ENCODE results near the gene SLFN14. TPM values are rescaled to one million over a fixed set of nuclear protein-coding genes. Genes with fewer than 3 reads are reported as not detected.
"Not testable (repeated sequence)": the region's sequence is repeated elsewhere in the genome, so short reads cannot be mapped to it uniquely, and the experiment has no call there.

The SLFN14 gene
- total and polyA plus RNA-seq, 11 donors, result 0.31 TPM; not detected in 10

DNA sequence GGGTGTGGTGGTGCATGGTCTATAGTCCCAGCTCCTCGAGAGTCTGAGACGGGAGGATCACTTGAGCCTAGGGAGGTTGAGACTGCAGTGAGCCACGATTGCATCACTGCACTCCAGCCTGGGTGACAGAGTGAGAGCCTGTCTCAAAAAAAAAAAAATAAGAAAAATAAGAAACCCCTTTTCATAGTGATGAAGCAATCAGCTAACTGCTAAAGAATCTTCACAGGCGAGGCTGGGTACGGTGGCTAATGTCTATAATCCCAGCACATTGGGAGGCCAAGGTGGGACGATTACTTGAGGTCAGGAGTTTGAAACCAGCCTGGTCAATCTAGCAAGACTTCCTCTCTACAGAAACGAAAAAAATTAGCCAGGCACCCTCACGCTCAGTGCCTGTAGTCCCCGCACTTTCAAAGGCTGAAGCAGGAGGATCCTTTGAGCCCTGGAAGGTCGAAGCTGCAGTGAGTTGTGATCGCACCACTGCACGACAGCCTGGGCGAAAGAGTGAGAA, 23.9 kb downstream of the SLFN14 start:
- intact Hi-C loops (cut with DNase I), result loop anchor here in 7 of 10 donors (5.0 to 10.0 kb wide), 10 partner anchors 84 to 1114 kb away; partner anchors contain the start of genes SLFN12 (in 4 of the 7), SLFN5 (in 3 of the 7), NLE1 (in 2 of the 7) and UNC45B (in 2 of the 7)
- peak overlapping the region in 5 of 12 donors; percentile 8 to 59 (median 18) for H3K4me3 ChIP-seq

DNA sequence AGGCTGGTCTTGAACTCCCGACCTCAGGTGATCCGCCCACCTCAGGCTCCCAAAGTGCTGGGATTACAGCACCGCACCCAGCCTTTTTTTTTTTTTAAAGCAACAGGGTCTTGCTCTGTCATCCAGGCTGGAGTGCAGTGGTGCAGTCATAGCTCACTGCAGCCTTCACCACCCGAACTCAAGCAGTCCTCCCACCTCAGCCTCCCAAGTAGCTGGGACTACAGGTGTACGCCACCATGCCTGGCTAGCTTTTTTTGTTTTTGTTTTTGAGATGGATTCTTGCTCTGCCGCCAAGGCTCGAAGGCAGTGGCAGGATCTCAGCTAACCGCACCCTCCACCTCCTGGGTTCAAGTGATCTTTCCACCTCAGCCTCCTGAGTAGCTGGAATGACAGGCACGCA, 25.2 kb downstream of the SLFN14 start:
- H3K36me3 ChIP-seq, DNase-seq, ATAC-seq, H3K27me3 ChIP-seq, H3K9me3 ChIP-seq: not testable (repeated sequence)
- 91 to 97% (median 93%) methylated on average over 9 of the region's 9 CpGs for WGBS, 4 donors
- Histone ChIP-seq H3K4me1 (peaks cover 0 to 48% (median 31%) of the 10 kb centered on the region in 12 donors), H3K27ac (peak overlapping the region in 1 of 12 donors; percentile 93), H3K4me3 (peak overlapping the region in 2 of 12 donors; percentile 32 to 59)
- intact Hi-C loops (cut with DNase I), result loop anchor here in 8 of 10 donors (2.0 to 10.0 kb wide), 11 partner anchors 83 to 1113 kb away; partner anchors contain the start of genes SLFN12 (in 4 of the 8), SLFN5 (in 3 of the 8), NLE1 (in 2 of the 8) and UNC45B (in 2 of the 8)

More for the DNA sequence above, 23.9 kb downstream of the SLFN14 start:
- Histone ChIP-seq H3K36me3 (no peaks in the 10 kb centered on the region), H3K27ac (peak overlapping the region in 9 of 12 donors; percentile 43 to 93 (median 62)), H3K27me3 (no peaks in the 10 kb centered on the region), H3K9me3 (no peaks in the 10 kb centered on the region), H3K4me1 (peaks cover 0 to 56% (median 32%) of the 10 kb centered on the region in 12 donors)
- ATAC-seq (peak in 1 of 4 donors; percentile 43), DNase-seq (no peak)
- WGBS, 4 donors, result 78 to 81% (median 79%) methylated on average over 13 of the region's 13 CpGs
- TF ChIP-seq POLR2A (IDR thresholded peaks at IDR 0.05), result no peak
- no peak for TF ChIP-seq CTCF (IDR thresholded peaks at IDR 0.05)

DNA sequence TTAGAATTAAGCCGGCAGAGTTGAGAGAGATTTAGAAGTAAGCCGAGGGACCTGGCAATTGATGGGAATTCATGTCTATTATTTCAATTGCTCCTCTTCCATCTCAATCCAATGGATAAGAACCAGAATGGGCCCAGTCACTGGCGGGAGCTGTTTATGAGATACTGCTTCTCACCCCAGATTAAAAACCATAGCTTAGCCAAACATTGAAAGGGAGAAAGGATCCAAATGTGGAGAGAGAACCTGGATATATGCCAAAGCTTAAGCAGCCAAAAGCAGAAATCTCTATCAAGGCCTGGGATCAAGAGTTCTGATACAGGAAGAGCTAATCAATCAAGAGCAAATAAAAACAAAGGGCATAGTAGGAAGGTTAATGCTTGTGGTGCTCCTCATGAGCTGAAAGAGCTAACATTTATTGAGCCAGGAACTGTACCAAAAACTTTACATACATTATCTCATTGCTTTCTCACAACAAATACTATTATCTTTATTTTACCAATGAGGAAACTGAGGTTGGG, 26.0 kb downstream of the SLFN14 start:
- ATAC-seq, result no peak
- no peak for TF ChIP-seq CTCF (IDR thresholded peaks at IDR 0.05)
- no peak for TF ChIP-seq POLR2A (IDR thresholded peaks at IDR 0.05)

DNA sequence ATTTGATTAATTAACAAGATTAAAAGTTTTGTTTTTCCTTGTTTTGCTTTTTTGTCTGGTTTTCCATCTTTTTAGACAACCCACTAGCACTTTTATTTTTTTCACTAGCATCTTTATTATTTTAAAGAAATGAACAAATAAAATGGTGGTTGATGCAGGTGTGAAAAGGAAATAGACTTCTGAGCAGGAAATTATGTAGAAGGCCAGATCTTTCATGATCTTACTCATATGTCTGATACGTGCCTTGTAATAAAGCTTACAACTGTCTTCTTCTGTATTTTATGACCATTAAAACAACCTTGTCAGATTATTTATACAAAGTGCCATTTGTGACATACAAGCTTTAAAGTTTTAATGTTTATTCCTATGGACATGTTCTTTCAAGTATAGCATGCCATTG, 29.5 kb downstream of the SLFN14 start:
- ATAC-seq, result no peak
- TF ChIP-seq CTCF (IDR thresholded peaks at IDR 0.05) (no peak), POLR2A (IDR thresholded peaks at IDR 0.05) (no peak)
- intact Hi-C loops (cut with DNase I), result loop anchor here in 8 of 10 donors (2.0 to 10.0 kb wide), 6 partner anchors 96 to 386 kb away; partner anchors contain the start of genes NLE1 (in 2 of the 8), SLFN12 (in 2 of the 8), SLFN5 (in 2 of the 8) and UNC45B (in 2 of the 8)
- Histone ChIP-seq H3K4me1 (peaks cover 0 to 5% (median 0%) of the 10 kb centered on the region in 12 donors), H3K4me3 (no peak overlapping the region), H3K9me3 (peaks cover 0 to 2% (median 0%) of the 10 kb centered on the region in 12 donors), H3K27me3 (no peaks in the 10 kb centered on the region), H3K27ac (no peak overlapping the region), H3K36me3 (no peaks in the 10 kb centered on the region)
- WGBS, 4 donors, result 69 to 80% (median 72%) methylated on average over 1 of the region's 1 CpG
- no peak for DNase-seq

More for the DNA sequence above, 26.0 kb downstream of the SLFN14 start:
- Histone ChIP-seq H3K4me3 (peak overlapping the region in 2 of 12 donors; percentile 3 to 59), H3K4me1 (peaks cover 0 to 40% (median 25%) of the 10 kb centered on the region in 12 donors), H3K36me3 (no peaks in the 10 kb centered on the region), H3K9me3 (no peaks in the 10 kb centered on the region), H3K27me3 (no peaks in the 10 kb centered on the region), H3K27ac (peak overlapping the region in 1 of 12 donors; percentile 93)
- intact Hi-C loops (cut with DNase I), result loop anchor here in 9 of 10 donors (1.0 to 10.0 kb wide), 12 partner anchors 82 to 1112 kb away; partner anchors contain the start of genes SLFN12 (in 4 of the 9), SLFN5 (in 3 of the 9), NLE1 (in 2 of the 9) and UNC45B (in 2 of the 9)
- 84 to 94% (median 89%) methylated on average over 3 of the region's 3 CpGs for WGBS, 4 donors
- no peak for DNase-seq
